Calu3 (cell line): Measurements from ENCODE around the gene FMOD. TPM values are rescaled to one million over a fixed set of nuclear protein-coding genes. Genes with fewer than 3 reads are reported as not detected.

Experiments used
- BruUV-seq: library from RNA; stranded (reverse); fragments of 400-500 nt; replicated peaks from 2 replicates; lab custom pipeline; 2021; lab: Mats Ljungman, UMichigan
- CTCF ChIA-PET: fragments of 300-600 bp; sonication (Branson Sonifier 250); formaldehyde crosslinking; loops from one replicate; lab custom pipeline; 2022; ENCODE audit warnings: antibody characterized with exemption; lab: Charles Lee
- DNase-seq: peaks from one replicate; pipeline ENCODE4 v3.0.0; 2022
- H3K27ac Mint-ChIP-seq: one replicate; pipeline ENCODE4 v1.8.0; 2022; ENCODE audit warnings: mixed read lengths; ENCODE audit not compliant: unreplicated experiment
- H3K27me3 Mint-ChIP-seq: one replicate; pipeline ENCODE4 v1.8.0; 2022; ENCODE audit warnings: mixed read lengths; ENCODE audit not compliant: unreplicated experiment
- H3K36me3 Mint-ChIP-seq: one replicate; pipeline ENCODE4 v1.8.0; 2022; ENCODE audit warnings: mild to moderate bottlenecking, moderate library complexity, mixed read lengths; ENCODE audit not compliant: insufficient read depth, unreplicated experiment
- H3K4me1 Mint-ChIP-seq: one replicate; pipeline ENCODE4 v1.8.0; 2022; ENCODE audit warnings: mild to moderate bottlenecking, low read depth, mixed read lengths; ENCODE audit not compliant: unreplicated experiment
- H3K4me3 Mint-ChIP-seq: one replicate; pipeline ENCODE4 v1.8.0; 2022; ENCODE audit warnings: mild to moderate bottlenecking, low read depth, moderate library complexity, mixed read lengths; ENCODE audit not compliant: unreplicated experiment
- H3K9me3 Mint-ChIP-seq: one replicate; pipeline ENCODE4 v1.8.0; 2022; ENCODE audit warnings: low read depth, mixed read lengths; ENCODE audit not compliant: unreplicated experiment
- intact Hi-C: fragments of 100-400 bp; cut with micrococcal nuclease; formaldehyde crosslinking; loops from one replicate; pipeline ENCODE4 v1.10.0; 2022; ENCODE audit not compliant: unreplicated experiment
- total RNA-seq: library from RNA; stranded (reverse); gene quantifications from 2 replicates; pipeline ENCODE4 v1.2.3, GENCODE V29; 2022
- TF ChIP-seq, protein P1 (sequence below): fragments of 200-600 bp; IDR thresholded peaks from one replicate; pipeline ENCODE4 v1.8.0; 2022; ENCODE audit warnings: antibody characterized with exemption; ENCODE audit not compliant: unreplicated experiment

FMOD gene
- total RNA-seq, 1 experiment from 2014 or later = not detected

DNA sequence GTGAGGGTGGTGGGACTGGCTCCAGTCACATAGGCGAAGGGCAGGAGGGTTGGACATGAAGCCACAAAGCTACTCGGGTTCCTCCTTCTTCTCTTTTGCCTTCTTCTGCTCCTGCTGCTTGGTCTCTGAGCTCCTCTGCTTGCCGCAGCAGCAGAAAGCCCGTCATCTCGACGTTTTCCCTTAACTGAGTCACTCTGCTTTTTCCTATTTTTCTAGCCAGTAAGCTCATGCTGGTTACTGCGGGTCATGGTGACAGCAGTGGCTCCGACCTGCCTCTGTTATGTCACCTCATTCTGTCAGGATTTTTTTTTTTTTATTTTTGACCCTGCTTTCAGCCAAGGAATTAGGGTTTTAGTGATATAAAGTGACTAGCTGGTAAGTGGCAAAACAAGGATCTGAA is 2.6 kb upstream of the FMOD start:
- Mint-ChIP-seq H3K27me3 (peaks cover 100% of the 10 kb centered on the region), H3K36me3 (no peaks in the 10 kb centered on the region), H3K27ac (no peak overlapping the region), H3K9me3 (no peaks in the 10 kb centered on the region), H3K4me1 (no peaks in the 10 kb centered on the region), H3K4me3 (no peak overlapping the region)
- DNase-seq = no peak
- BruUV-seq = no TSS peak
- TF ChIP-seq, protein P1, sequence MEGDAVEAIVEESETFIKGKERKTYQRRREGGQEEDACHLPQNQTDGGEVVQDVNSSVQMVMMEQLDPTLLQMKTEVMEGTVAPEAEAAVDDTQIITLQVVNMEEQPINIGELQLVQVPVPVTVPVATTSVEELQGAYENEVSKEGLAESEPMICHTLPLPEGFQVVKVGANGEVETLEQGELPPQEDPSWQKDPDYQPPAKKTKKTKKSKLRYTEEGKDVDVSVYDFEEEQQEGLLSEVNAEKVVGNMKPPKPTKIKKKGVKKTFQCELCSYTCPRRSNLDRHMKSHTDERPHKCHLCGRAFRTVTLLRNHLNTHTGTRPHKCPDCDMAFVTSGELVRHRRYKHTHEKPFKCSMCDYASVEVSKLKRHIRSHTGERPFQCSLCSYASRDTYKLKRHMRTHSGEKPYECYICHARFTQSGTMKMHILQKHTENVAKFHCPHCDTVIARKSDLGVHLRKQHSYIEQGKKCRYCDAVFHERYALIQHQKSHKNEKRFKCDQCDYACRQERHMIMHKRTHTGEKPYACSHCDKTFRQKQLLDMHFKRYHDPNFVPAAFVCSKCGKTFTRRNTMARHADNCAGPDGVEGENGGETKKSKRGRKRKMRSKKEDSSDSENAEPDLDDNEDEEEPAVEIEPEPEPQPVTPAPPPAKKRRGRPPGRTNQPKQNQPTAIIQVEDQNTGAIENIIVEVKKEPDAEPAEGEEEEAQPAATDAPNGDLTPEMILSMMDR = no peak
- CTCF ChIA-PET = interaction anchor here (0.6 kb wide), 1 partner anchor 10 kb away, joined by 7 read pairs; no protein-coding TSS in a partner anchor
- intact Hi-C loops = no loop called here

DNA sequence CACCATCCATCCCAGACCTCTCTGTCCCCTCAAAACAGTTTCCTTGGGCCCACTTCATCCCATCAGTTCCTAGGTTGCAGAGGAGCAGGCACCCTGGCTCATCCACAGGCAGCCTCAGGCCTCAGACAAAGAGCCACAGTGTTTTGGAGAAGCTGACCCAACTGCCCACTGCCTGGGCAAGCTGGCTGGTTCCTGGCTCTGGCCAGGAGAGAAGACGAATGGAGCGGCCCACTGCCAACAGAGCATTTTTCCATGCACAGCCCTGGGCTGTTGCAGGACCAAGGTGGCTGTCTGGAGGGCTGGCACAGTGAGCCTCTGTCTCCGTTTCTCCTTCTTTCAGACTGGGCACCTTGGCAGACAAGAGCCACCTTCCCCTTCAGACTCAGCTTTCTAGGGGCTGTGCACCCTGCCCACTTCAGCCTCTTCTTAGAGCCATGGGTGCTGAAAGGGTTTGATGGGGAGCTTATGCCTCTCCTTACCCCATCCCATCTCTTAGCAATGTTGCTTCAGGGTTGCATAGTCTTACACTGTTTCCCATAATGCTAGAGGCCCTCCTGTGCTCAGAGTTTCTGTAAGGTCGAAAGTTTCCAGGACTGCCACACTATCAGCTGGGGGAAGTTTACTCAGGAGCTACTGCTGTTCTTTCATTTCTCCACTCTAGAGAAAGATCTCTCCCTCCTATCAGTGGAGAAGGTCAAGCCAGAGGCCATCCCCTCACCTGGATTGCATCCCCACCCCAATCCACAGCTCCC is 973 bp downstream of the FMOD start:
- Mint-ChIP-seq H3K27ac (no peak overlapping the region), H3K9me3 (no peaks in the 10 kb centered on the region), H3K27me3 (peaks cover 100% of the 10 kb centered on the region), H3K4me1 (no peaks in the 10 kb centered on the region), H3K36me3 (no peaks in the 10 kb centered on the region), H3K4me3 (no peak overlapping the region)
- DNase-seq = no peak
- CTCF ChIA-PET = no interaction called here
- intact Hi-C loops = no loop called here
- BruUV-seq = no TSS peak
- TF ChIP-seq, protein P1 = no peak

DNA sequence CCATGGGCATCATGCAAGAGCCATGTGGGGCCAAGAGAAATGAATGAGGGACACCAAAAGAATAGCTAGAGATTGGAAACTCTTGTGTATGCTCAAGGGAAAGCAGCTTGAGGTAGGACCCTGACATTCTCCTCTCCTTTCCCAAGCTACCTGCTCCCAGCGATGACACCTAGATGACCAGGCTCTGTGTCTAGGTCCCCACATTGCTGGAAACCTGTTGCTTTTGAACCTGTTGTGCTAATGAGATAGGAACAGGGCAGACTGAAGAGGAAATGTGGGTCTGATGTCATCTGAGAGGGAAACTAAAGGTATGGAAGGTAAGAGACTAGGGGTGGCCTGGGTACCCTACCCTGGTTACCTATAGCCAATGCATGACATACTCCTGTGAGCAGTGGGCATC is 1.8 kb downstream of the FMOD start:
- Mint-ChIP-seq H3K36me3 (no peaks in the 10 kb centered on the region), H3K9me3 (no peaks in the 10 kb centered on the region), H3K4me1 (no peaks in the 10 kb centered on the region), H3K4me3 (no peak overlapping the region), H3K27ac (no peak overlapping the region), H3K27me3 (peaks cover 100% of the 10 kb centered on the region)
- intact Hi-C loops = no loop called here
- TF ChIP-seq, protein P1 = no peak
- CTCF ChIA-PET = no interaction called here
- no TSS peak for BruUV-seq
- DNase-seq = no peak

- no peaks in the 10 kb centered on the region for H3K9me3 Mint-ChIP-seq
- TF ChIP-seq, protein P1 = no peak
- no peak for DNase-seq
- H3K4me3 Mint-ChIP-seq = no peak overlapping the region
- no peaks in the 10 kb centered on the region for H3K4me1 Mint-ChIP-seq
- intact Hi-C loops = no loop called here
- no TSS peak for BruUV-seq
- CTCF ChIA-PET = interaction anchor here (0.7 kb wide), 1 partner anchor 94 kb away, joined by 3 read pairs; no protein-coding TSS in a partner anchor
- H3K36me3 Mint-ChIP-seq = no peaks in the 10 kb centered on the region
- no peak overlapping the region for H3K27ac Mint-ChIP-seq
- H3K27me3 Mint-ChIP-seq = peaks cover 100% of the 10 kb centered on the region
These were observed 4.2 kb downstream of the FMOD start for GRCh38 chr1:203346769-203347102.
